Esophagus squamous epithelium (tissue), 4 donors: ENCODE data around the gene KCNG2.

Source experiments
- POLR2A ChIP-seq, 4 donors: fragments of 450-650 bp; IDR thresholded peaks; one replicate each; pipeline ENCODE4 v1.6.1; 2017; ENCODE audit warnings: antibody characterized with exemption in 4 of 4, mild to moderate bottlenecking in 4 of 4, moderate library complexity in 3 of 4
- TF ChIP-seq, protein P1 (sequence below), 6 experiments: fragments of 450-650 bp in 4 of 6; fragments of 200-600 bp in 2 of 6; sonication (generic) in 2 of 6; IDR thresholded peaks; one replicate each; pipeline ENCODE4 v1.5.1; 2016 to 2019; ENCODE audit warnings: antibody characterized with exemption in 6 of 6, mild to moderate bottlenecking in 4 of 6, moderate library complexity in 4 of 6

GRCh38 chr18:79937103-79937860 lies 139.5 kb downstream of the KCNG2 start:
- TF ChIP-seq, protein P1, sequence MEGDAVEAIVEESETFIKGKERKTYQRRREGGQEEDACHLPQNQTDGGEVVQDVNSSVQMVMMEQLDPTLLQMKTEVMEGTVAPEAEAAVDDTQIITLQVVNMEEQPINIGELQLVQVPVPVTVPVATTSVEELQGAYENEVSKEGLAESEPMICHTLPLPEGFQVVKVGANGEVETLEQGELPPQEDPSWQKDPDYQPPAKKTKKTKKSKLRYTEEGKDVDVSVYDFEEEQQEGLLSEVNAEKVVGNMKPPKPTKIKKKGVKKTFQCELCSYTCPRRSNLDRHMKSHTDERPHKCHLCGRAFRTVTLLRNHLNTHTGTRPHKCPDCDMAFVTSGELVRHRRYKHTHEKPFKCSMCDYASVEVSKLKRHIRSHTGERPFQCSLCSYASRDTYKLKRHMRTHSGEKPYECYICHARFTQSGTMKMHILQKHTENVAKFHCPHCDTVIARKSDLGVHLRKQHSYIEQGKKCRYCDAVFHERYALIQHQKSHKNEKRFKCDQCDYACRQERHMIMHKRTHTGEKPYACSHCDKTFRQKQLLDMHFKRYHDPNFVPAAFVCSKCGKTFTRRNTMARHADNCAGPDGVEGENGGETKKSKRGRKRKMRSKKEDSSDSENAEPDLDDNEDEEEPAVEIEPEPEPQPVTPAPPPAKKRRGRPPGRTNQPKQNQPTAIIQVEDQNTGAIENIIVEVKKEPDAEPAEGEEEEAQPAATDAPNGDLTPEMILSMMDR (IDR thresholded peaks at IDR 0.05): no peak
- no peak for TF ChIP-seq POLR2A (IDR thresholded peaks at IDR 0.05)
